Type B pancreatic cell (in vitro differentiated cells): ENCODE results near the gene CHRND. TPM values are rescaled to one million over a fixed set of nuclear protein-coding genes. Genes with fewer than 3 reads are reported as not detected.

Source experiments
- DNase-seq: peaks from one replicate; pipeline ENCODE4 v3.0.0; 2021; ENCODE audit warnings: mixed read lengths; ENCODE audit not compliant: unreplicated experiment; ENCODE audit errors: extremely low spot score
- H3K27ac Mint-ChIP-seq: 2 replicates; pipeline ENCODE4 v1.8.0; 2021; ENCODE audit warnings: mild to moderate bottlenecking, mixed read lengths
- H3K27me3 Mint-ChIP-seq: 2 replicates; pipeline ENCODE4 v1.8.0; 2021; ENCODE audit warnings: mixed read lengths
- H3K36me3 Mint-ChIP-seq: 2 replicates; pipeline ENCODE4 v1.8.0; 2021; ENCODE audit warnings: mixed read lengths
- H3K4me1 Mint-ChIP-seq: one replicate; pipeline ENCODE4 v1.8.0; 2021; ENCODE audit warnings: mixed read lengths; ENCODE audit not compliant: unreplicated experiment
- H3K4me3 Mint-ChIP-seq: 2 replicates; pipeline ENCODE4 v1.8.0; 2021; ENCODE audit warnings: mild to moderate bottlenecking, mixed read lengths
- H3K9me3 Mint-ChIP-seq: 2 replicates; pipeline ENCODE4 v1.8.0; 2021; ENCODE audit warnings: mixed read lengths
- total RNA-seq: library from RNA; stranded (reverse); gene quantifications from 2 replicates; pipeline ENCODE4 v1.2.1, GENCODE V29; 2021; ENCODE audit warnings: low replicate concordance
- TF ChIP-seq, protein P1 (sequence below): fragments of 200-600 bp; sonication (generic); conservative IDR thresholded peaks from 2 replicates; pipeline ENCODE4 v1.5.0; 2021; ENCODE audit warnings: antibody characterized with exemption, mild to moderate bottlenecking

The CHRND gene
- total RNA-seq, 1 donor from 2014 or later, result 0.60 TPM

DNA sequence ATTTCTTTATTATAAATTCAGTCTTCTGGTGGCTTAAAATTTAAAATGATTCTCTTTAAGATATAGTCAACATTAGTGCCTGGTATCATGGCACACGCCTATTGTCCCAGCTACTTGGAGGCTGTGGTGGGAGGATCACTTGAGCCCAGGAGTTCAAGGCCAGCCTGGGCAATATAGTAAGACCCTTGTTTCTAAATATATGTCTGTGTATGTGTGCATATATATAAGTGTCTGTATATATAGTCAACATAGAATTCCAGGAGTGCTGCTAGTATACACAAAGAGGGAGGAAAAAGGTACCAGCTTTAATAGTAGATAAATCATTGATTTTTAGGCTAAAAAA lies 49.4 kb downstream of the CHRND start:
- Mint-ChIP-seq H3K4me1 (no peaks in the 10 kb centered on the region), H3K27me3 (no peaks in the 10 kb centered on the region), H3K9me3 (no peaks in the 10 kb centered on the region), H3K36me3 (peaks cover 17% of the 10 kb centered on the region), H3K4me3 (no peak overlapping the region), H3K27ac (no peak overlapping the region)
- TF ChIP-seq, protein P1, sequence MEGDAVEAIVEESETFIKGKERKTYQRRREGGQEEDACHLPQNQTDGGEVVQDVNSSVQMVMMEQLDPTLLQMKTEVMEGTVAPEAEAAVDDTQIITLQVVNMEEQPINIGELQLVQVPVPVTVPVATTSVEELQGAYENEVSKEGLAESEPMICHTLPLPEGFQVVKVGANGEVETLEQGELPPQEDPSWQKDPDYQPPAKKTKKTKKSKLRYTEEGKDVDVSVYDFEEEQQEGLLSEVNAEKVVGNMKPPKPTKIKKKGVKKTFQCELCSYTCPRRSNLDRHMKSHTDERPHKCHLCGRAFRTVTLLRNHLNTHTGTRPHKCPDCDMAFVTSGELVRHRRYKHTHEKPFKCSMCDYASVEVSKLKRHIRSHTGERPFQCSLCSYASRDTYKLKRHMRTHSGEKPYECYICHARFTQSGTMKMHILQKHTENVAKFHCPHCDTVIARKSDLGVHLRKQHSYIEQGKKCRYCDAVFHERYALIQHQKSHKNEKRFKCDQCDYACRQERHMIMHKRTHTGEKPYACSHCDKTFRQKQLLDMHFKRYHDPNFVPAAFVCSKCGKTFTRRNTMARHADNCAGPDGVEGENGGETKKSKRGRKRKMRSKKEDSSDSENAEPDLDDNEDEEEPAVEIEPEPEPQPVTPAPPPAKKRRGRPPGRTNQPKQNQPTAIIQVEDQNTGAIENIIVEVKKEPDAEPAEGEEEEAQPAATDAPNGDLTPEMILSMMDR, result no peak
- no peak for DNase-seq

DNA sequence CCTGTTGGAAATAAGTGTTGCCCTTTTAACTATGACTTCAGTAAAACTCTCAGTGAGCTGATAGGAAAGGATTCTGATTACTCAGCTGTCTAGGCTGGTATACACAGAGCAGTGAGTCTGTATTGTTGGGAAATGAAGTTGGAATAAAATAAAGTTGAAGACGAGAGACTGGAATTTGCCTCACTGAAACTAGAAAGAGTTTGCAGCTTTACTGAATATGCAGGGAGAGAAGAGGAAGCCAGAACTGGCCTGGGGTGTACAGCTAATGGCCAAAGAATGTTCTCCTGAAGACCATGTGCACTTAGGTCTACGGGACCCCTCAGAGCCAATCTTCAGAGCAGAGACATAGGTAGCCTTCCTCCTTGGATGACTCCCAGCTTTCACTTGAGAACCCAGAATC lies 51.0 kb downstream of the CHRND start:
- no peak overlapping the region for H3K27ac Mint-ChIP-seq
- H3K9me3 Mint-ChIP-seq, result no peaks in the 10 kb centered on the region
- TF ChIP-seq, protein P1, result no peak
- no peak overlapping the region for H3K4me3 Mint-ChIP-seq
- H3K27me3 Mint-ChIP-seq, result no peaks in the 10 kb centered on the region
- no peaks in the 10 kb centered on the region for H3K4me1 Mint-ChIP-seq
- DNase-seq, result no peak
- H3K36me3 Mint-ChIP-seq, result peaks cover 14% of the 10 kb centered on the region

DNA sequence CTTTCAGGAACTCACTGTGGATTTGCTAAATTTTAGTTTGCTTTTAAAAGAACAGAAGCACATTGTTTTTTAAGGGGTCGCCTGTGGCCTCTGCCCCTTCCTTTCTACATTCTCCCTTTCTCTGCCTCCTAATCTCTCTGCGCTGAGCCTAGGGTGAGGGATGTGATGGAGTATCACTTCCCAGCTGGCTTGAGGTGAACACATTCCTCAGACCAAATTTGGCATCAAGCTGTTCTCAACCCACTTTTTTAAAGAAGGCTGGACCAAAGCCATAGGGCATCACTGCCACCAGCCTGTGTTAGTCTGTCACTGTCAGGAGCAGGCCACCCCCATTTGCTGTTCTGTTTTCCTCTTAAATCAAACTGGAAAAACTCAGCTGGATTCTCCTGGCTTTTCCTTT lies 51.9 kb downstream of the CHRND start:
- H3K27ac Mint-ChIP-seq, result no peak overlapping the region

DNA sequence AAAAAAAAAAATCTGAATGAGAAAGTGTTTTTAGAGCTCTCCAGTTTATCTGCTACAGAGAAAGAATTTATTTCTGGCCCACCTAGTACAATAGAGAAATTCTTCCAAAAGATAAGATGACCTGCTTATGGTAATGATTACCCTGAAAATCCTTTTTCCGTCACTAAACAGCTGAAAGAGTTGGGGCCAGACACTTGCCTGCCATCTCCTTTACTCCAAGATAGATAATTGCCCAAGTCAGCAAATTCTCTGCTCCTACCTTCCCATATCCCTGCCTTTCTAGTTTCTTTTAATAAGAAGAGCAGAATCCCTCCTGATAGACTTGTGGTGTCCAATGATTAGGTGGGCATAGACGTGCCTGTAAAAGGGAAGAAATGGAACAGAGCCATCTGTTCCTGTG lies 52.7 kb downstream of the CHRND start:
- Mint-ChIP-seq H3K4me3 (no peak overlapping the region), H3K36me3 (peaks cover 17% of the 10 kb centered on the region), H3K27me3 (no peaks in the 10 kb centered on the region), H3K9me3 (no peaks in the 10 kb centered on the region), H3K4me1 (no peaks in the 10 kb centered on the region), H3K27ac (no peak overlapping the region)
- no peak for DNase-seq
- TF ChIP-seq, protein P1, result no peak

More for the DNA sequence above, 51.9 kb downstream of the CHRND start:
- TF ChIP-seq, protein P1, result no peak
- Mint-ChIP-seq H3K27me3 (no peaks in the 10 kb centered on the region), H3K36me3 (peaks cover 17% of the 10 kb centered on the region), H3K4me1 (no peaks in the 10 kb centered on the region), H3K9me3 (no peaks in the 10 kb centered on the region), H3K4me3 (no peak overlapping the region)
- DNase-seq, result no peak

DNA sequence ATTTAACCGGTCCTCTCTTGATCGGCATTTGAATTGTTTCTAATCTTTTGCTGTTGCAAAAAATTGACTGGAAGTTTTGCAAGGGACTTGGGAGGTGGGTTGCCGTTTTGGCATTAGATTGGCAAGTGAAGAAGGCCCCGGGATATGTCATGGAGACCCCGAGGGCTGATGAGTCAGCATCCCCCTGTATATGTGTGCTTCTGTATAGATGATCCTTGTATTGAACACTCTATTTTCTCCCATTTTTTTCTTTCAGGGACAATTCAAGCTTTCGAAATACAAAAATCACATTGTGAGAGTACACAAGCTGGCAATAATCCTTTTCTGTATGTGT lies 54.7 kb downstream of the CHRND start:
- no peak for DNase-seq
- Mint-ChIP-seq H3K27me3 (no peaks in the 10 kb centered on the region), H3K36me3 (peaks cover 26% of the 10 kb centered on the region), H3K4me3 (no peak overlapping the region), H3K27ac (no peak overlapping the region), H3K4me1 (no peaks in the 10 kb centered on the region), H3K9me3 (no peaks in the 10 kb centered on the region)
- TF ChIP-seq, protein P1, result no peak

DNA sequence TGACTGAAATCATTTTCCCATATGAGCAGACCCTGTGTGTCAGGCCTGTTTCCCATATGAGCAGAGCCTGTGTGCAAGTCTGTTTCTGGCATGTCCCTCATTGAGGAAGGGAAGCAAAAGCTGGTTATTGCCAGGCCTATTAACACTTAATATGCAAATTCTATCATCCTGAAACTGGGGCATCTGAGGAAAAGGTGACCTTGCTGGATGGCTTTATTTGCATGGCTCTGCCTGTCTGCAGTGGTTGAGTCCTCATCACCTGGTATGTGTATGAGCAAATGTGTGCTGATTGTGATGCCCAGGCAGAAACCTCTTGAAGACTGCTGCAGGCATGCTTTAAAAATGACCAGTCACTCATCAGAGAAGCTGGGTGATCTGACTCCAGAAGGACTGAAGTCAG lies 55.8 kb downstream of the CHRND start:
- Mint-ChIP-seq H3K27ac (no peak overlapping the region), H3K4me1 (no peaks in the 10 kb centered on the region), H3K36me3 (peaks cover 22% of the 10 kb centered on the region), H3K4me3 (no peak overlapping the region), H3K27me3 (no peaks in the 10 kb centered on the region), H3K9me3 (no peaks in the 10 kb centered on the region)
- TF ChIP-seq, protein P1, result no peak
- DNase-seq, result no peak
